Activated CD4-positive, alpha-beta T cell treated with anti-CD3 and anti-CD28 coated beads, Interleukin-2, amount 50 U/mL, for 1 hour (primary cell): Measurements from ENCODE around the gene LRRTM3.

Source experiments
- DNase-seq: peaks from one replicate; pipeline ENCODE4 v3.0.0-alpha.2; 2020

LRRTM3 gene

GRCh38 chr10:67043041-67043440, 117.2 kb downstream of the LRRTM3 start:
- DNase-seq: no peak

GRCh38 chr10:67045404-67045803, 119.6 kb downstream of the LRRTM3 start:
- DNase-seq: no peak

- no peak for DNase-seq
Measured at GRCh38 chr10:67046507-67046906, 120.7 kb downstream of the LRRTM3 start.

DNA sequence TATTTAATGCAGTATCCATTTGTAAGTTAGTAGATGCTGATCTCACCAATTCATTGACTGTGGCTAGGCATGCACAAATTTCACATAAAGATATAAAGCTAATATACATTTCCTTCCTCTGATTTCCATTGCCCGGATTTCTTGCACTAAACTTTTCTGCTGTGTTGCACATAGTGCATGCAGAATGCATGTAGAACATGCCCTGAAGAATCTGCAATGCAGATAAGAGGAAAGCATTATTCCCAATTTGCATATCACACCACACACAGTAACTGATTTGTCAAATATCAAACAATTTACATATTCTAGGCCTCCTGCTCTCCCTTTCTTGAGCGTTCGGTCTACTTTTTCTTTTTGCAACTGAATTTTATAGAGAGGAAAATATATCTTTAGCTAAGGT, 124.2 kb downstream of the LRRTM3 start:
- no peak for DNase-seq

DNA sequence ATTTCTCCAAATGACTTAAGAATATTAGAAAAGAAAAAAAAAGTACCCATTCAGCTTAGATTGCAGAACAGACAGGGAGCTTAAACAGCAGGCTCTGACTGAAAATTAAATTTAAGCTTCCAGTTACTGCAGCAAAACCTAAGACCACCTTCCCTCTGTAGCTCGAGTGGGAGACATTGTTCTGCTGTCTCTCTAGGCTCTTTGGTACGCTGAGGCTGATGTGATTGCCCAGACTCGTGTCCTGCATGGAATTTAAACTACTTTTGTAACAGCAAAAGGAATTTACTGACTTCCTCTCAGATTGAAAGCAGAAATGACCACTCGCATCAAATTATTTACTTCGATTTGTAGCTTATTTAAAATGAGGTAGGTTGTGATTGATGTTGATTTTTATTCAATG, 124.6 kb downstream of the LRRTM3 start:
- DNase-seq: no peak

GRCh38 chr10:67072654-67073053, 146.8 kb downstream of the LRRTM3 start:
- no peak for DNase-seq

DNA sequence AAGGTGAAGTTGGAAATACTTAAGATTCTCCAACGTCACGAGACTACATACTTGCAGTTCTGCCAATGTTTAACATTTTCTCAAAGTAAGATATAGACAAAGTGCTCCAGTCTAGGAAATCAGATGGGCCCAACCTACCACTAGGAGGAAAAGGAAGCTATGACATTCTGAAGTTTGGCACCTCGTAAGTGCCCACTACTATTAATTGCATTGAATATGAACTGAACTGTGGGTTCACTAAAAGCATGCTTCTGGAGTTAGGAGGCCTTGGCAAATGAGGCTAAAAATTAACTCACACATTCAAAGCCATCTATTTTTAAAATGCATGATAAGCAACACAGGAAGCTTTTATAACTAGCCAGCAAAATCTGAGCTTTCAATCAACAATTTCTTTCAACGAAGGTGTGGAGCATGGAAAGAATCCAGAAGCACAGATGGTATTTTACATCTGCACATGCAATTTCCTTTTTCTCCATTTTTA, 149.7 kb downstream of the LRRTM3 start:
- no peak for DNase-seq

GRCh38 chr10:67076144-67076543, 150.3 kb downstream of the LRRTM3 start:
- DNase-seq: no peak

DNA sequence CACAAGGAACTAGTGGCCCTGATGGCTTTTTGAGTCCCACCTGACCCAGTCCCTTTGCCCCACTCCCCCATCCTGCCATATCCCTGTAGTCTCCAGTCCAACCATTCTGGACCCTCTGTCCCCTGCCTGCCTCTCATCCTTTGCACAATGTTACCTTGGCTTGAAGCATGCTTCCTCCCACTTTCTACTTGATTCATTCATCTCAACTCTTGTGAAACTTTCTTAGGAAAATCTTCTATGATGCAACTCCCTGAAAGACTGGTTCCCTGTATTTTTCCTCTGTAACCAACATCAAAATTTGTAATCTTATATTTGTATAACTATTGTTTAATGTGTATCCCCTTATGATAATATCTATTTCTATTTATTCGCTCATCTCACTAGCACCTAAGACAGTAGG, 151.5 kb downstream of the LRRTM3 start:
- no peak for DNase-seq

GRCh38 chr10:67079126-67079525, 153.3 kb downstream of the LRRTM3 start:
- no peak for DNase-seq

DNA sequence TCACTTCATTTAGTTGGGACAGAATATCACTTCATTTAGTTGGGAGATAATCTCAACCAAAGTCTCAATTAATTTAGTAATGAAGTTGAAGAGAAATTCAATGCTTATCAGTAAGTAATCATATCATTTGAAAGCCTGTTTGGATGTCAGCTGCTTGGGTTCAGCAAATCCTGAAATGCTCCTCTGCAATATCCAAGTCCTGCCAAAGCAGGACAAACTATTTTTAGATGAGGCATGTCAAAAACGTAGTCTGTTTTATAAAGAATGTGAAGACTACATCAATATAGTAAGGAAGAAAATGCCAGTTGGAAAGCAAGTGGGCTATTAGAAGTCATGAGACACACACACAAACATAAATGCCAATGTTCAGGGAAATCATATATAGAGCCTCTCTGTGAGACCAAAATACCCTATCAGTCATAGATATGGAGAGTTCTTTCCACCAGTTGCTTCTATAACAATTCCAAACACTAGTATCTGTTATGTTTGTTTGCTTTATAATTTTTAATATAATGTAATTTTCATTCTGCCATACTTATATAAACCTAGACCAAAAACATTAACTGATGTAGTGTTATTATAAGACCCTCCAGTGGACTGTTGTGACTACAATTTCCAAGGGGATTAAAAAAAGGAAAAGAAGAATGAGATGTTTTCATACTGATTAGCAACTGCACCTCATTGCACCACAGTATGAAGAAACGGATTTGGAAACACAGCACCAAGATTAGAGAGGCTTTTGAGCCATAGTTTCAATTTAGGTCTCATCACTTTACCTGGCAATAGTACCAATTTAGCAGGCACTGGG, 160.7 kb downstream of the LRRTM3 start:
- DNase-seq: no peak

DNA sequence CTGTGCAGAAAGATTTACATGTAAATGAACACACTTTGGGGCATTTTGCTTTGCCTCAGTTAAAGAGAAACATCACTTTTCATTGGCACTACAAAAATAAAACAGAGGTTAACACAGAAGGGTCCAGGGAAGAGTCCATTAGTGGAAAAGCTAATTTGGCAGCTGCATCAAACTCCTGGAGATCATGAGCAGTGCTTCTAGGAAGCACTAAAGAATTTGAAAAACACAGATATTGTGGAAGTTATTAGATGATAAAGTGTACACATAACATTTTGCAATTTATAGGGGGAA, 161.2 kb downstream of the LRRTM3 start:
- DNase-seq: no peak

- DNase-seq: no peak
Measured at GRCh38 chr10:67088036-67088435, 162.2 kb downstream of the LRRTM3 start.

DNA sequence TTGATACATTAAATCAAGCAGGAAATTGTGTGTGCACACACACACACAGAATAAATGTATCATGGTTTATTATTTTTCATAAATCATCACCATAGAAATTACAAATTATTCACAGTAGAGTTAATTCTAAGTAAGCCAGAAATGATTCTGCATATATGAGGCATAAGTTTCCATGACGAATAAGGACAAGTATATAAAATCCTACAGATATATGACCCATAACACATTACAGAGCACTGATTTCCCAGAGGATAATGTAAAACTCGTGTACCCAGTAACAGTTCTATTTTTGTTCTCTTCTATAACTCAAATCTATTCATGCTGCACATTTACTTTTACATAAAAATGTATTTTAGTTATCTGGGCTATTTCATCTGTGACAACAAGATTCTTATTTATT, 169.7 kb downstream of the LRRTM3 start:
- no peak for DNase-seq

GRCh38 chr10:67098461-67098860, 172.6 kb downstream of the LRRTM3 start:
- DNase-seq: no peak

- no peak for DNase-seq
Measured at GRCh38 chr10:67100951-67101350, 175.1 kb downstream of the LRRTM3 start.

DNA sequence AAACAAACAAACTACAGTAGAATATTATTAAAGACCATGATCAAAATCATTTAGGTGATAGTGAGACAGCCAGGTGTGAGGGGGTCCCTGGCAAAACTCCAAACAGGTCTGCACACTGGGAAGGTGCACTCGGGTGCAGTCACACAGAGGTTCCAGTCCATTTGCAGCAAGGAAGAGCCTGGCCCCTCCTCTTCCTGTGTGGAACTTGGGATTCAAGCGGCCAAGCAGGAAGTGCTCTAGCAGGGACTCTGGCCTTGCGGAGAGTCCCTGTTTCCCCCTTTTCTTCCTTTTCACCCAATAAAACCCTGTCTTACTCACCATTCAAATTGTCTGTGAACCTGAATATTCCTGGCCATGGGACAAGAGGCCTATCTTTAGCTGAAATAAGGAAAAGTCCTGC, 181.8 kb downstream of the LRRTM3 start:
- DNase-seq: no peak

- no peak for DNase-seq
Measured at GRCh38 chr10:67110286-67110685, 184.4 kb downstream of the LRRTM3 start.

GRCh38 chr10:67112765-67113164, 186.9 kb downstream of the LRRTM3 start:
- no peak for DNase-seq

DNA sequence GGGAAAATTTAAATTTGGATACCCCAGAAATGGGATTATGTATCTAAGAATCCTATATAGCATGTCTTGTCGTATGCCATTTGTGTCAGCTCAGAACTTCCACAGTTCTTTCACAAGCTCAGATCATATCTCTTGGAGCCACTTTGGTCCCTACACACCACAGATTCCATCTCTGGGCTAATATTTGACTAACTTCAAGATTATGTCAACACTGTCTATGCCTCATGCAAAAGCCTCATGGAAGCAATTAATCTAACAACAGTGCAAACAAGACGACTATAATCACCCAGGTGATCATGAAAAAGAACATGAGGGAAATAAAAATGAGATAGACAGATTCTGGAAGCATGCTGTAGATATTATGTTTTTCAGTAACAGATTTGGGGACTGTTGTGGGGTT, 189.1 kb downstream of the LRRTM3 start:
- no peak for DNase-seq

DNA sequence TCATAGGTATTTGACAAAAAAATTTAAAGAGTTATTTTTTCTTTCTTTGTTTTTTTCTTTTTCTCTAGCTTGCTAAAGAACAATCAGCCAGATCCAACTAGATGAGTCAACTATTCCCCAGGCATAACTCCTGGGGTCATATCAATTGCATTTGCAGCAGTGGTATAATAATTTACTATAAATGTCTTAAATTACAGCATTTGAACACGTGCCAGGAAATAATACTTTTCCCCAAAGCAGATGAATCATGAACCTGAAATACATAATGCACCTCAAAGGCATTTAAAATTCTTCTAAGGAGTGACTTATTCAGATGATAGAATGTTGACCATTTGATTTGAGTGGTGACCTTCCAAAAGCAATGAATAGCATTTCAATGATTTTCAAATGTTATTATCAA, 190.1 kb downstream of the LRRTM3 start:
- no peak for DNase-seq

DNA sequence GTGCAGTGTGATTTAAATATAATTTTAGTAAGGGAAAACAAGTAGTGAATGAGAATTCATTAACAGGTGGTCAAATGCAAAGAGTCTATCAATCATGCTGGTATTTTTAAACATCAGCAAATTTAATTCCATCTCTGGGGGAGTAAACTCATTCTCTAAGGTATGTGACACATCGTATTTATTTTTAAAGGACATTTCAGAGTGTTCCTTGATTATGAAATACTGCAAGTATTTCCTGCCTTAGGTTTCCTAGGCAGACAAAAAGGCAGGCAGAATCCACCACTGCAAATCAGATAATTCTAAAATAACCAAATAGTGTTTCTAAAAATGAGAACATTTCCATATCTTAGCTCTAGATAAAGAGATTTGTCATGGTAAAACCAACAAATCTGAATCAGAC, 193.8 kb downstream of the LRRTM3 start:
- DNase-seq: no peak

DNA sequence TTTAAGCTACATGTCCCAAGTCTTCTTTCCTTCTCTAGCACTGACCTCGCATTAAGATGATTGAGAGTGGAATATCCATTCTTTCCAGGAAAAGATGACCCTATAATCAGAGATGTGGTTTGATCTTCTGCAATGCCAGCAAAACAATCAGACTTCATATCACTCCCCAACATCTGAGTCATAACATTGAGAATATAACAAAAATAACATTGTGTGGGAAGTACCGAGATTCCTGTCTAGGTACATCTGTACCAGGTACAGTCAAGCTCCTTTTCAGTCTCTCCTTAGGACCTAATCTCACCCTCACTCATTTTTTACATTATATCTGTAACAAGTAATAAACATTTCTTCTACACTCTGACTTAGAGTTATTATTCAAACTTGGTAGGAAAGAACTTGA, 201.6 kb downstream of the LRRTM3 start:
- no peak for DNase-seq

DNA sequence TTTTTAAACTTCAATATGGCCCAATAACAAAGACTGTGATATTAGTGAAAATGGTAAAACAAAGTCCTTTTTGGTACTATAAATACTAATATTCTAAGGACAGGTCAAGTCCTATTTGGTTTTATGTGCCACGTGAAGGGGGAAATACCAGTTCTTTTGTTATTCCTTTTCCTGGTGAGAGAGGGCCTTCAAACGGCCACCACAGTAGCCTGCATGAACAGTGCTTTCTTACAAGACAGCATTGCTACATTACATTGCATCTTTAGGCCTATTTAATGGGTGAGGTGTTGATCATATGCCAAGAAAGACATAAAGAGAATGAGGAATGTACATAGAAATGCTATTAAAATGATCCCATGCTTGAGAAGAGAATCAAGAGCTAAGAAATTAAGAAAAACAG, 214.8 kb downstream of the LRRTM3 start:
- no peak for DNase-seq

GRCh38 chr10:67141300-67141699, 215.5 kb downstream of the LRRTM3 start:
- DNase-seq: no peak
